Cortex of kidney (tissue), 1 donor: ENCODE data around the gene AHRR.
"Not testable (repeated sequence)": the region's sequence is repeated elsewhere in the genome, so short reads cannot be mapped to it uniquely, and the experiment has no call there.

ENCODE experiments used
- DNase-seq: peaks from one replicate; lab custom pipeline; 2025; lab: John Stamatoyannopoulos, UW

The AHRR gene

DNA sequence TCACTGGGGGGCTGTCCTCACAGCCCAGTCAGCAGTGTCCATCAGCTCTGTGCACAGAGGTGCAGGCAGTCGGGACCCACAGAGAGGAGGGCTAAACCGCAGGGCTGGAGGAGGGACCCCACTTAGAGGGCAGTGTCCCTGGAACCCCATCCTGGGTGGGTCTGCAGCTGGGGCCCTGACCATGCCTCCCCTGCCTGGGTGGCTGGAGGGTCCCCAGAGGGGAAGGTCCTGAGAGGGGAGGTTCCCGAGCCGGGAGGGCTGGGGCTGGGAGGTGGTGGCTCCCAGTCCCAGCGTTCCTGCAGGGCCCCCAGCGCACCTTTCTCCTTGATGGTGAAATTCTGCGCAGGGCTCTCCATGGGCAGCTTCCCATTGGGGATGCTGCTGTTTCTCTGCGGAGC, 154.2 kb downstream of the AHRR start:
- no peak for DNase-seq

DNA sequence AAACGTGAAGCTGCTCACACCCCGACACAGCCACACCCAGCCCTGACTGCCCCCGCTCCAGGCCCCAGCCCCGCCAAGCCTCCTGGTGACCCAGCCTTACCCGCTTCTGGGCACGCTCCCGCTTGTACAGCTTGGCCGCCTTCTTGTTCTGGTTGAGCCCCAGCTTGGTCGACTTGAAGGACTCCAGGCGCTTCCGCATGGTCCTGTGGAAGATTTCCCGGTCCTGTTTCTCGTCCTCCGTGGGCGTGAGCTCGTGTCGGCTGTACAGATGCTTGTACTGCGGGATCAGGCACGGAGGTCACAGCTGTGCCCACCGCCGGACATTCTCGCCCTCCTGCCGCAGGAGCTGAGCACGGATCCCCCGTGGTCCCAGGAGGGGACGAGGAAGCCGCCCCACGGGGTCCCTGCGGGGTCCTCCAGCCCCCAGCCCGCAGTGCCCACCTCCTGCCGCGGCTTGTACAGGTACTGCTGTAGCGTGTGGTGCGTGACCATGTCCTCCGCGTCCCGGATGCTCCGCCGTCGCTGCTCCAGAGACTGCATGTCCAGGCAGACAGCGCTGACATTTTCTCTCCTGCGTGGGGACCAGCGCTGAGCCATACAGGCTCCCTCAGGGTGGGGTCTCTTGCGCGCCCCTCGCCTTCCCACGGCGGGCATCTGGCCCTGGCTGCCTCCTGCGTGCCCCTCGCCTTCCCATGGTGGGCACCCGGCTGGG, 154.7 kb downstream of the AHRR start:
- no peak for DNase-seq

DNA sequence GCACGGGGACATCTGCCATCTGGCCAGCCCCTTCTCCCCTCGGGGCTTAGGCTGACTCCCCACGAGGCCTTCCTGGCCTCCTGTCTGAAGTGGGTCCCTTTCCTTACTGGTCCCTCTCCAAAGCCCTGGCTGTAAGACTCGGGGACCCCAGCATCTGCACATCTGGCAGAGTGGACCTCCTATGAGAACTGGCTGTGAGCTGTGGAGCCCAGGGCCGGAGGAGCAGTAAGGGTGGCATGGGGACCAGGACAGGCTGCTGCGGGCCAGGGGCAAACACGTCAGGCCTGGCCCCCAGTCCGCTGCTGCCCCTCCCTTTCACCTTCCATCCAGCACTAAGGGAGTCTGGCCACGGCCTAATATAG, 155.3 kb downstream of the AHRR start:
- DNase-seq, result no peak

DNA sequence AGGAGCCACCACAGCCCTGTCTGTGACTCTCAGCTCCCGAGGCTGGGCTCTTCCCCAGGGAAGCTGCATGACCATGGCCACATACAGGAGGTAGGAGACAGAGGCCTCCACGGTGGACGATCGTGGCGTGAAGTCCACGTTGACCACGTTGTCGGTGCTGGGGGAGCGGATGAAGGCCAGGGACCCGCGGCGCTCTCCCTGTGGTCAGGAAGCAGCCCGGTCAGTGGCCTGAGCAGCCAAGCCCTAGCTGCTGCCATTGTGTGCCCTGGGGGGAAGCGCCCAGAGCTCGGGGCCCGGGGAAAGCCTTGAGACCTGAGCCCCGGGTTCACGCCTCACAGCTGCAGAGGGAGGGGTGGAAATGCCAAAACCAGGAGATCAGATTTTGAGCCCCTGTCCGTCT, 155.7 kb downstream of the AHRR start:
- DNase-seq, result no peak

DNA sequence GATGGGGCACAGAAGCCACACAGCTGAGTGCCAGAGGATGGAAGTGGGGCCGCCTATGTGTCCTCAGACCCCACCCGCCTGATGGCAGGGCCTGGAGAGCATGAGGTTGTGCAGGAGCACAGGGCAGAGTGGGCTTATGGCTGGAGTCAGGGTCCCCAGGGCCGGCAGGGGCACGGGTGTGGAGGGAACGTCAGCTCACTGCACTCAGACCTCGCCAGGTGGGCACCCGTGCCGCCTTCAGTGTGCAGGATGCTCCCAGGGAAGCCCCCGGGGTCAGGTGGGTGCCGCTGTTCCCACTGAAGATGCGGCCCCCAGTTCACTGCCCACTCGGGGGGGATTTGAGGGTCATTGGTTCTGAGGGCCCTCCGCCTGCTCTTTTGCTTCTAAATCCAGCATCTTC, 156.4 kb downstream of the AHRR start:
- DNase-seq, result no peak

DNA sequence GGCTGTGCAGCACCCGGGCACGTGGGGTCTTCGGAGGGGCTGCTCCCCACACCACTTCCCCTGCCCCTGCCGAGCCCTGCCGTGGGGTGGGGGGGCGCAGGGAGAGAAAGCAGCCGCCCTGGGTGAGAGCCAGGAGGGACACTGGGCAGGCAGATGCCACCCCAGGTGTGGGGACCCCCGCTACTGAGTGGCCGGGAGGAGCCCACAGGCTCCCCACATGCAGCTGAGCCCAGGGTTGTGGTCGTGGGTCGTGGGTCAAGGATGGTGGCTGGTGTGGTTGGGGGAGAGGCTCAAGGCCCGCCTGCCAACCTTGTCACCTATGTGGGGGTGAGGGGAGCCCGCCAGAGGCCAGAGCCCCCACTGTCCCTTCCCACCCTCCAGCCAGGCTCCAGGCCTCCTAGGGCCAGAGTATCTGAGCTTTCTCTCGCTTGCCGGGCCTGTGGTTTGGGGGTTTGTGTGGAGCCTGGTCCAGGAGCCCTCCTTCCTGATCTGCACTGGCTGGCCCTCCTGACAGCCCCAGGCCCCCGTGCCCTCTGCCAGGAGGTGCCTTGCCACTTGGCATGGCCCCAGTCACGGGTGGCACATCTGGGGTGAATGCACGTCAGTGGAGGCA, 157.0 kb downstream of the AHRR start:
- no peak for DNase-seq

DNA sequence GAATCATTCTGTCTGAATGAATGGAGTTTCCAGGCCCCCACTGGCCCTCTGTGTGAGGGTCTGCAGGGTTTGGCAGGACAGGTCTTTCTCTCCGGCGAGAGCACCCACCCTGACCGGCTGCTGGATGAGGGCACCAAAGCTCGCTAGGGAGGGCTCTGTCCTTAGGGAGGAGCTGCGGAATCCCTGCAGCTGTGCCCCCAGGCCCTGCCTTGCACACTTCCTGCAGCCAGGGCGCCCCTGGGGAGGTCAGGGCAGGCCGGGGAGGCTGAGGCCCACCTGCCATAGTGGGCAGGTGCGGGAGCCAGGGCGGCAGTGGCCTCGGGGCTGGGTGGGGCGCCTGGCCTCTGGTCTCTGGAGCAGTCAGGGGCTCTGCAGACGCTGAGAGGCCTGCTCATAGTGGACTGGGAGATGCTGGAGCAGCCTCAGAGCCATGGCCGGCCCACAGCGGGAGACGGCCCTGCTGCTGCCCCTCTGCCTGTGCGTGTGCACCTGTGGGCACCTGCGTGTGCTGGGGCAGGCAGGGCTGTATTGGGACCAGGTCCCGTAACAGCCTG, 157.5 kb downstream of the AHRR start:
- no peak for DNase-seq

DNA sequence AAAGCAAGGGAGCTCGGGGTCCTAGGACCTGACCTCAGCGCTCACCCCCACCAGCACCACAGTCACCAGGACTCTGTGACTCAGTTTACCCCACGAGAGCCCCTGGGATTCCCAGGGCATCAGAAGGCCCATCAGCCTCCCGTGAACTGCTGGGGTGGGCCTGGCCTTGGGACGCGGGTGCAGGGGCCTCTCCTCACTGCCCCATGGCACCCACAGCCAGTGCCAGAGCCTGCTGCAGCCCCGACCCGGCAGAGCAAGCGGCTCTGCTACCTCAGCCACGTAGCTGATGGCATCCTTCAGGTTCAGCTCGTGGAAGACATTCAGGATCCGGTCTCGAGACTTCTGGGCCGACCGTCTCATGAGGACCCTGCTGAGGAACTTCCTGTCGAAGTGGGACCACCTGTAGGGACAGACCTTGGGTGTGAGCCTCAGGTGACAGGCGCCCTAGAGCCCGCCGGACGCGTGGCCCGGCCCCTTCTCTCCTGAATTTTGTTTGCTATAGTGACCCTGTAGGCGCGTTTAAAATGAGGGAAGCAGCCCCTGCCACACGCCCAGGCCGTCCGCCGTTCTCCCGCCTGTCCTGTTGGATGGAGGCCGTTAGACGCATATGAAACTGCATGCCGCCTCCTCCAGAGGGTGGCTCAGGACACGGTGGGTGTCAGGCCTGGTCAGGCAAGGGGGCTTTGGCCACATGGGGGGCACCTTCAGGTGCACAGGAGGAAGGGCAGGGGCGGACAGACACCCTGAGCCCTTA, 158.2 kb downstream of the AHRR start:
- DNase-seq, result no peak

DNA sequence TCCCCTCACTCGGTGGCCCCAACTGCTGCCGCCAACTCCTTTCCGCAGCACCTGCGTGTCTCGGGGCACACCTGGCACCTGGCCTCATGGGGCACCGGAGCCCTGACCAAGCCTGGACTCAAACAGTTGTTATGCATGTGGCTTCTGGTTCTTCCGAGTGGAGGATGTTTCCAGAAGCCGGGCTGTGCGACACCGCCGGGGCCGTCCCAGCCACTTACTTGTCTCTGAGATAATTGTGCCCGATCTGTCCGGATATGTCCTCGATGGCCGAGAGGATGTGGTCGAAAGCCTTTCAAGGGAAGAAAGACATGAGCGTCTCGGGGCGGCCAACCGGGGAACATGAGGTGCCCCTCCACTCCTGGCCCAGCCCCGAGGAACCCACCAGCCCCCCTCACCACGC, 159.8 kb downstream of the AHRR start:
- DNase-seq, result no peak

DNA sequence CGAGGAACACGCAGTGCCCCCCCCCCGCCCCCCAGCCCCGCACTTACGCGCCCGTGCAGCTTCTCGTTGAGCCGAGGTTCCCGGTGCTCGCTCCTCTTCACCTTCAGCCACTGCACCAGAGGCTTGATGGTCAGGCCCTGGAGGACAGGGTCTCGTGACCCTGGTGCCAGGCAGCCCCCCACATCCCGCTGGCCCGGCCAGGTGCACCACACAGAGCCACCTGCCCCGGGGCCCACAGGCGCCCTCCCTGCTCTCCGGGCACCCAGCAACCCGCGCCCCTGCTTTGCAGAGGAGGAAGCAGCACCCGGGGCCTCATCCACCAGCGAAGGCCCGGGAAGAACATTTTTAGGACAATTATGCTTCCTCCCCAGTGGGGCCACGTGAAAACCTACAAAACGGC, 160.5 kb downstream of the AHRR start:
- no peak for DNase-seq

DNA sequence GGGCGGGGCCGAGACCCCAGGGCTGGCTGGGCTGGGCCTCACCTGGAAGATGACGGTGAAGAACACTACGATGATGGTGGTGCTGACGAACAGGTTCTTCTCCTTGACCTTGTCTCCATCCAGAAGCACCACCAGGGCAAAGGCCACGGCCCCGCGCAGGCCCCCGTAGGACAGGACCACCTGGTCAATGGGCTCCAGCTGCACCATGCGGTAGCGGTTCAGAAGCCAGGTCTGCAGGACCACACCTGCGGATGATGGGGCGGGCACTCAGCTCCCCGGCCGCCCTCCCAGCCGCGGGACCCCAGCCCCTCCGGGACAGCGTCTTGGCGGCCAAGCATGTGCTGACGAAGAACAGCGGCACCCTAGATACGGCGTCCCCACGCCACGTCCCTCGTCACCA, 161.0 kb downstream of the AHRR start:
- DNase-seq, result no peak

DNA sequence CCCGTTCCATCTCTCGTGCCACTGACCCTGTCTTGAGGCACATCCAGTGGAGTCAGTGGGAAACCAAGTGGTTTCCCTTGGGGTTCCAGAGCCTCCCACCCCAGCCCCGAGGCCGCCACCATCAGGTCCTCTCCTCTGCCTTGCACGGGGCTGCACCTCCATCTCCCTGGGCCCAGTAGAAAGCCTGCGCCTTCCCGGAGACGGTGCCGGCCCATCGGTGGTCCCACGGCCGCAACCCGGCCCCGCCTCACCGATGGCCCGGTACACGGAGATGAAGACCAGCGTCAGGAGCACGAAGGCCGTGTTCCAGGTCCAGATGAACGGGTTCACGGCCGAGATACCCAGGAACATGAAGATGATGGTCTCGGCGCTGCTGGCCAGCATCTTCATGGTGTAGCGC, 161.5 kb downstream of the AHRR start:
- DNase-seq, result no peak

DNA sequence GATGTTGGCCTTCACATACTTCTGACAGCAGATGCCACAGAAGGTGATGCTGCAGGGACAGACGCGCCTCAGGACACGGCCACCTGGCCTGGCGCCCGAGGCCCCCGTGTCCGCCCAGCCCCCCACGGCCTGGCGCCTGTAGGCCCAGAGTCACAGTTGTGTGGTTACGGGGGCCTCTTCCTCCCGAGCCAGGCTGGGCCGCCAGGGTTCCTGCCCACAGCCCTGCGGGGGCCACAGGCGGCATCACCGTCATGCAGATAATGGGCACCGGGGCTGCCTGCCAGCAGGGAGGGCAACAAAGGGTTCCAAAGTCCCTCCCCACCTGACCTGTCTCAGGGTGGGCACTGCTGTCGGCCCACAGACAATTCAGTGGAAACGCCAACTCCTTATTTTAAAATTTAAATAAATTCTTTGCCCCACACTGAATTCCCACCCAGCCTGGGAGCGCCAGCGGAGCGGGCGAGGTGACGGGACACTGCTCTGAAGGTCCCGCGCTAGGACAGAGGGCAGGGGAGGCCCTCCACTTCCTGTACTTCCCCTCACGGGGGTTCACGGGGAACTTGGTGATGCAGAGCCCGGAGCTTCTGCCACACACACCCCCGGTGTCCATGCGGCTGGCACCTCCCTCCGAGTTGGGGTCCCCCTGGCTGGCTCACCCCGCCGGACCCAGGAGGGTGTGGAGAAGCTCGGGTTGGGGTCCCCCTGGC, 162.1 kb downstream of the AHRR start:
- DNase-seq, result no peak

DNA sequence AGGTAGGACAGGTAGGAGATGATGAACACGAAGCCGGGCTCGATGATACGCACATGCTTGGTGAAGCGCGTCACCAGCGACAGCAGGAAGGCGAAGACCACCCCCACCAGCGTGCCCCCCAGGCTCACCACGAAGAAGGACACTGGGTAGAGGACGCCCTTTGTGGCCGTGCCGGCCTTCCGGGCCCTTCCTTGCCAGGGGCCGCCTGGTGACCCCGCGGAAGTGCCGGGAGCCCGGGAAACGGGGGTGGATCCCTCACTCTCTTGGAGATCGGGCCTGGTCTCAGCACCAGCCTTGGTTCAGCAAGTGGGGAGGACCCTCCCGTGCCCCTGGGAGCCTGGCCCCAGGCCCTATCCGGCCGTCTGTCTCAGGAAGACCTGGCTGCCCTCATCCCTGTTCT, 163.0 kb downstream of the AHRR start:
- no peak for DNase-seq

DNA sequence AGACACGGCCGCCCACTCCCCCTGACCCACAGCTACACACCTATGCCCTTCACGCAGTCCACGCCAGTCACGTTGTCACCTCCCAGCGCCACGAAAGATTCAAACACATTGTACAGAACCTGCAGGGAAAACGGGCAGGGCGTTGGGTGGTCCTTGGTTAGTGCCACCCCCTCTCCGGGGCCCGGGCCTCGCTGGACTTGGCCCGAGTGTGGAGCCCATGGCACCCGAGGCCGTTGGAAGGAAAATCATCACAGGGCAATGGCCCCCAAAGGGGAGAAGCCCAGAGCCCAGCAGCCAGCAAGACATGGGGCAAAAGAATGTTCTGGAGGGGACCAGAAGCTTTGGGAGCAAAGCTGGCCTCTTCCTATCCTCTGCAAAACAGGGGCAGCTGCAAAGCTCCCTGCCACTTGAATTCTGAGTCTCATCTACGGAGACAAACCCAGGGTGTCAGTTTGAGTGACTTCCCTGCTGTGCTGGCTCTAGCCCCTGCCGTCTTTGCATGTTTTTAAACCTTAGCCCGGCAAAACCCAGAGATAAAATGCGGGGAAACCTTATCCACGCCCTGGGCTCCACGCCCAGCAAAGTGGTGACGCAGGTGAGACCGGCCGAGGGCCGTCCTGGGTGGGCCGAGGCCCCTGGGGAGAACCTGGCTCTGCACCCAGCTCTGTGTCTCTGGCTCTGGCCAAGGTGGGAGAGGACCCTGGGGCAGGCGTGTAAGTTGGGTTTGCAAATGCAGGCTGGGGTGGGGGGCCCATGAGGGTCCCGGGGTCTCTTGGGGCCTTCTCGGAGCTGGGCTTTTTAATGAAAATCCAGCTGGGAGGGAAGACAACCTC, 163.8 kb downstream of the AHRR start:
- DNase-seq, result no peak

DNA sequence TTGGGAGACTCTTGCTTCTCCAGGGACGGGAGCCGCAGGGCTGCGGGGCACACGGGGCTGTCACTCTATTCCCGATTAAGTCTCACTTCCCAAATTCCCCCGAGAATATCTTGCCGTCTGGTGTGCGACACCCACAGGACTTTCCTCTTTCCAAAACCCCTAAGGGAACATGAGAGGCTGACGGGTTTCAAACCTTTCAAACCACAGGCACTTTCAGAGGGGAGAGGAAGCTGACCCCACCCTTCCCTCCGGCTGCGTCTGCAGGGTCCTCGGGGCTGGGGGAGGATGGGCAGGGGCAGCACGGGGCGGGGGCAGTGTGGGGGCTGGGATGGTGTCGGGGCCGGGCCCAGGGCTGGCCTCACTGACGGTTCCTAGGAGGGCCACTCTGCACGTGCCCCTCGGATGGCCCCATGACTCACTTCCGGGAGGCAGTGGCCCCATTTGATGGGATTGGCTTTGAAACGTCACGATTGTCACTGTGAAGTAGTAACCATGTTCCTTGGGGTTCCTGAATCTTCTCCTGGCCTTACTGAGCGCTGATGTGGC, 164.5 kb downstream of the AHRR start:
- no peak for DNase-seq

DNA sequence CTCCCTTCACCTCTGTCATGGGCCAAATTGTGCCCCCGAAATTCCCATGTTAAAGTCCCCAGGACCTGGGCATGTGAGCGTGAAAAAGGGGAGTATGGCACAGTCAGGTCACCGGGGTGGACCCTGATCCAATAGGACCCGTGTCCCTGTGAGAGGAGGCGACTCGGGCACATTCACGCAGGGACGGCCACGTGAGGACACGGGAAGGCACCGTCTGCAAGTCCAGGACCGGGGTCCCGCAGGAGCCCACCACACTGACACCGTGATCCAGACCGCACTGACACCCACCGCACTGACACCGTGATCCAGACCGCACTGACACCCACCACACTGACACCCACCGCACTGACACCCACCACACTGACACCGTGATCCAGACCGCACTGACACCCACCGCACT, 165.1 kb downstream of the AHRR start:
- DNase-seq, result not testable (repeated sequence)
